Sigmoid colon (tissue), 3 donors: Measurements from ENCODE around the gene CTTNBP2NL.

Experiments
- POLR2A ChIP-seq, 2 donors: fragments of 450-650 bp; IDR thresholded peaks; one replicate each; pipeline ENCODE4 v1.6.1; 2016; ENCODE audit warnings: antibody characterized with exemption in 2 of 2, mild to moderate bottlenecking in 2 of 2, moderate library complexity in 2 of 2
- TF ChIP-seq, protein P1 (sequence below), 4 experiments: fragments of 450-650 bp in 3 of 4; fragments of 200-600 bp in 1 of 4; IDR thresholded peaks; one replicate each; pipeline ENCODE4 v1.5.1; 2016 to 2019; ENCODE audit warnings: antibody characterized with exemption in 4 of 4, mild to moderate bottlenecking in 3 of 4, moderate library complexity in 2 of 4

GRCh38 chr1:112470966-112471365, 75.0 kb downstream of the CTTNBP2NL start:
- TF ChIP-seq, protein P1, sequence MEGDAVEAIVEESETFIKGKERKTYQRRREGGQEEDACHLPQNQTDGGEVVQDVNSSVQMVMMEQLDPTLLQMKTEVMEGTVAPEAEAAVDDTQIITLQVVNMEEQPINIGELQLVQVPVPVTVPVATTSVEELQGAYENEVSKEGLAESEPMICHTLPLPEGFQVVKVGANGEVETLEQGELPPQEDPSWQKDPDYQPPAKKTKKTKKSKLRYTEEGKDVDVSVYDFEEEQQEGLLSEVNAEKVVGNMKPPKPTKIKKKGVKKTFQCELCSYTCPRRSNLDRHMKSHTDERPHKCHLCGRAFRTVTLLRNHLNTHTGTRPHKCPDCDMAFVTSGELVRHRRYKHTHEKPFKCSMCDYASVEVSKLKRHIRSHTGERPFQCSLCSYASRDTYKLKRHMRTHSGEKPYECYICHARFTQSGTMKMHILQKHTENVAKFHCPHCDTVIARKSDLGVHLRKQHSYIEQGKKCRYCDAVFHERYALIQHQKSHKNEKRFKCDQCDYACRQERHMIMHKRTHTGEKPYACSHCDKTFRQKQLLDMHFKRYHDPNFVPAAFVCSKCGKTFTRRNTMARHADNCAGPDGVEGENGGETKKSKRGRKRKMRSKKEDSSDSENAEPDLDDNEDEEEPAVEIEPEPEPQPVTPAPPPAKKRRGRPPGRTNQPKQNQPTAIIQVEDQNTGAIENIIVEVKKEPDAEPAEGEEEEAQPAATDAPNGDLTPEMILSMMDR (IDR thresholded peaks at IDR 0.05), result no peak
- TF ChIP-seq POLR2A (IDR thresholded peaks at IDR 0.05), result no peak
